GDM1 (cell line): ENCODE data around the gene CHD5.

Experiments used
- DNase-seq: peaks from one replicate; lab custom pipeline; 2025; lab: John Stamatoyannopoulos, UW

CHD5 gene

GRCh38 chr1:6200188-6200809, 20.2 kb upstream of the CHD5 start:
- DNase-seq = no peak

- DNase-seq = peak; percentile 98
Observed at GRCh38 chr1:6199298-6200187, 19.4 kb upstream of the CHD5 start, which contains the start of gene RPL22. Gene RPL22, minus strand, starts transcription at chr1:6199595. Its CDS starts 22 bp downstream, at chr1:6199573.

GRCh38 chr1:6198646-6199297, 18.7 kb upstream of the CHD5 start:
- no peak for DNase-seq

GRCh38 chr1:6197746-6198427, 17.8 kb upstream of the CHD5 start:
- no peak for DNase-seq

- DNase-seq = no peak
Observed at GRCh38 chr1:6191968-6192367, 11.8 kb upstream of the CHD5 start.

GRCh38 chr1:6188466-6188865, 8.3 kb upstream of the CHD5 start:
- DNase-seq = no peak

GRCh38 chr1:6185635-6186382, 5.7 kb upstream of the CHD5 start:
- DNase-seq = no peak

GRCh38 chr1:6185151-6185550, 5.0 kb upstream of the CHD5 start:
- no peak for DNase-seq

GRCh38 chr1:6184083-6184783, 4.1 kb upstream of the CHD5 start:
- DNase-seq = no peak

- no peak for DNase-seq
Observed at GRCh38 chr1:6183520-6183989, 3.4 kb upstream of the CHD5 start.

GRCh38 chr1:6181347-6181770, 1.2 kb upstream of the CHD5 start:
- DNase-seq = no peak

GRCh38 chr1:6180707-6181311, 688 bp upstream of the CHD5 start:
- DNase-seq = no peak

- no peak for DNase-seq
Observed at GRCh38 chr1:6179564-6180175, 451 bp downstream of the CHD5 start.

- no peak for DNase-seq
Observed at GRCh38 chr1:6178751-6179563, 1.2 kb downstream of the CHD5 start.

GRCh38 chr1:6177681-6178380, 2.3 kb downstream of the CHD5 start:
- no peak for DNase-seq

GRCh38 chr1:6176779-6177178, 3.3 kb downstream of the CHD5 start:
- no peak for DNase-seq

GRCh38 chr1:6175411-6175828, 4.7 kb downstream of the CHD5 start:
- DNase-seq = no peak
